ENCODE data around the gene TAF1A. TPM values are rescaled to one million over a fixed set of nuclear protein-coding genes. Genes with fewer than 3 reads are reported as not detected.
"Not testable (repeated sequence)": the region's sequence is repeated elsewhere in the genome, so short reads cannot be mapped to it uniquely, and the experiment has no call there.

TAF1A gene
- total and polyA plus RNA-seq, 7 donors = 0.92 to 7.2 (median 3.3) TPM

- H3K27ac ChIP-seq = peak overlapping the region; percentile 73 to 83 (median 80)
- intact Hi-C loops (cut with DNase I) = loop anchor here (2.0 kb wide), 2 partner anchors 27 to 95 kb away; partner anchors contain the start of genes AIDA and BROX
- H3K4me3 ChIP-seq = peak overlapping the region; percentile 35 to 100 (median 98)
- peaks cover 0 to 20% (median 15%) of the 10 kb centered on the region in 4 donors for H3K4me1 ChIP-seq
- WGBS, 2 donors = 2 to 4% methylated on average over 34 to 37 of the region's 37 CpGs
- TF ChIP-seq EP300 (IDR thresholded peaks at IDR 0.05) (no peak), POLR2AphosphoS5 (IDR thresholded peaks at IDR 0.05) (peak; percentile 45 to 74 (median 56)), POLR2A (IDR thresholded peaks at IDR 0.05) (peak; percentile 11 to 21)
- TF ChIP-seq, protein P1, sequence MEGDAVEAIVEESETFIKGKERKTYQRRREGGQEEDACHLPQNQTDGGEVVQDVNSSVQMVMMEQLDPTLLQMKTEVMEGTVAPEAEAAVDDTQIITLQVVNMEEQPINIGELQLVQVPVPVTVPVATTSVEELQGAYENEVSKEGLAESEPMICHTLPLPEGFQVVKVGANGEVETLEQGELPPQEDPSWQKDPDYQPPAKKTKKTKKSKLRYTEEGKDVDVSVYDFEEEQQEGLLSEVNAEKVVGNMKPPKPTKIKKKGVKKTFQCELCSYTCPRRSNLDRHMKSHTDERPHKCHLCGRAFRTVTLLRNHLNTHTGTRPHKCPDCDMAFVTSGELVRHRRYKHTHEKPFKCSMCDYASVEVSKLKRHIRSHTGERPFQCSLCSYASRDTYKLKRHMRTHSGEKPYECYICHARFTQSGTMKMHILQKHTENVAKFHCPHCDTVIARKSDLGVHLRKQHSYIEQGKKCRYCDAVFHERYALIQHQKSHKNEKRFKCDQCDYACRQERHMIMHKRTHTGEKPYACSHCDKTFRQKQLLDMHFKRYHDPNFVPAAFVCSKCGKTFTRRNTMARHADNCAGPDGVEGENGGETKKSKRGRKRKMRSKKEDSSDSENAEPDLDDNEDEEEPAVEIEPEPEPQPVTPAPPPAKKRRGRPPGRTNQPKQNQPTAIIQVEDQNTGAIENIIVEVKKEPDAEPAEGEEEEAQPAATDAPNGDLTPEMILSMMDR (IDR thresholded peaks at IDR 0.05) = no peak
- H3K9me3 ChIP-seq = no peaks in the 10 kb centered on the region
- peaks cover 0 to 11% (median 0%) of the 10 kb centered on the region in 4 donors for H3K36me3 ChIP-seq
- peak; percentile 98 for DNase-seq
- no peaks in the 10 kb centered on the region for H3K27me3 ChIP-seq
Observed at GRCh38 chr1:222617367-222617951, 27.7 kb upstream of the TAF1A start.

DNA sequence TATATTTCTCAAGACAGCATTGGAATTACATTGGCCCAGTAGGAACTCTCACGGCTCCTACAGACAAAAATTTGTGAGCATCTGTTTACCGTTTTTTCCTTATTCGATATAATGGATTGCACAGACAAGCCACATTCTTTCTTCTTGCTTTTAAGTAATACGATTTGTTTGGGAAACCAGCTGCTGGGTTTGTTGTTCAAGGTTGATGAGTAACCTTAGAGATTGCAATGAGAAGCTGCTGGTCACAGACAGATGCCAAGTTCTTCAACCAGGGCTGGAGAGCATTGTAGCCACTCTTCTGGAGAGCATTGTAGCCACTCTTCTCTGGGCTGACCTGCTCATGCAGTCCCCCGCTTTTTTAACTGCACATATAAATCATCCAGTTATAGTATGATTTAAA is 26.8 kb upstream of the TAF1A start:
- no peak for DNase-seq
- Histone ChIP-seq H3K27ac (peak overlapping the region in 2 of 4 donors; percentile 81 to 83), H3K27me3 (no peaks in the 10 kb centered on the region), H3K4me3 (no peak overlapping the region), H3K4me1 (peaks cover 0 to 20% (median 15%) of the 10 kb centered on the region in 4 donors), H3K9me3 (no peaks in the 10 kb centered on the region), H3K36me3 (peaks cover 0 to 4% (median 0%) of the 10 kb centered on the region in 4 donors)
- TF ChIP-seq POLR2AphosphoS5 (IDR thresholded peaks at IDR 0.05) = peak in 1 of 4 donors; percentile 16
- TF ChIP-seq EP300 (IDR thresholded peaks at IDR 0.05) = no peak
- intact Hi-C loops (cut with DNase I) = loop anchor here (2.0 kb wide), 2 partner anchors 26 to 96 kb away; partner anchors contain the start of genes AIDA and BROX
- WGBS, 2 donors = 58 to 76% methylated on average over 5 of the region's 5 CpGs

- 7 to 48% methylated on average over 1 of the region's 1 CpG for WGBS, 2 donors
- TF ChIP-seq, protein P1 (IDR thresholded peaks at IDR 0.05) = no peak
- no peak for TF ChIP-seq POLR2AphosphoS5 (IDR thresholded peaks at IDR 0.05)
- TF ChIP-seq EP300 (IDR thresholded peaks at IDR 0.05) = no peak
- no peak for TF ChIP-seq POLR2A (IDR thresholded peaks at IDR 0.05)
- no peaks in the 10 kb centered on the region for H3K36me3 ChIP-seq
- no peaks in the 10 kb centered on the region for H3K9me3 ChIP-seq
- no peak overlapping the region for H3K4me3 ChIP-seq
- no peak overlapping the region for H3K27ac ChIP-seq
- intact Hi-C loops (cut with DNase I) = no loop called here
- peaks cover 0 to 7% (median 4%) of the 10 kb centered on the region in 4 donors for H3K4me1 ChIP-seq
- DNase-seq = no peak
- no peaks in the 10 kb centered on the region for H3K27me3 ChIP-seq
Observed at GRCh38 chr1:222613627-222614026, 23.9 kb upstream of the TAF1A start.

DNA sequence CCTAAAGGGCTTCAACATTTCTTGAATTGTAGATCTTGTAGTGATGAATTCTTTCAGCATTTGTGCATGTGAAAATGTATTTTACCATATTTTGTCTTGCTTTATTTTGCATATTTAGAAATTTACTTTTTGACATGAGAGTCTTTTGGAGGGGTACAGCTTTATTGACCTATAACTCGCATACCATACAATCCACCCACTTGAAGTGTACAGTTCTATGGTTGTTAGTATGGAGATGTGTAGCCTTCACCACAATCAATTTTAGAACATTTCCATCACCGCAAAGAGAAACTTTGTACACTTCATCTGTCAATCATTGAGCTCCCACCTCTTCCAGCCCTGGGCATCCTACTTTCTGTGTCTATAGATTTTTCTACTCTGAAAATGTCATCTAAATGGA is 21.0 kb upstream of the TAF1A start:
- Histone ChIP-seq H3K36me3 (no peaks in the 10 kb centered on the region), H3K27me3 (no peaks in the 10 kb centered on the region), H3K4me3 (no peak overlapping the region), H3K27ac (no peak overlapping the region), H3K4me1 (no peaks in the 10 kb centered on the region), H3K9me3 (no peaks in the 10 kb centered on the region)
- no peak for DNase-seq
- intact Hi-C loops (cut with DNase I) = no loop called here
- no peak for TF ChIP-seq EP300 (IDR thresholded peaks at IDR 0.05)
- TF ChIP-seq, protein P1 (IDR thresholded peaks at IDR 0.05) = no peak
- no peak for TF ChIP-seq POLR2A (IDR thresholded peaks at IDR 0.05)
- no peak for TF ChIP-seq POLR2AphosphoS5 (IDR thresholded peaks at IDR 0.05)
- 97% methylated on average over 2 of the region's 2 CpGs for WGBS, 2 donors

GRCh38 chr1:222609111-222609510 is 19.4 kb upstream of the TAF1A start:
- H3K27ac ChIP-seq; DNase-seq; H3K36me3 ChIP-seq; intact Hi-C loops (cut with DNase I); H3K4me1 ChIP-seq; H3K4me3 ChIP-seq; H3K27me3 ChIP-seq; H3K9me3 ChIP-seq: not testable (repeated sequence)
- 47 to 61% methylated on average over 1 of the region's 1 CpG for WGBS, 2 donors

DNA sequence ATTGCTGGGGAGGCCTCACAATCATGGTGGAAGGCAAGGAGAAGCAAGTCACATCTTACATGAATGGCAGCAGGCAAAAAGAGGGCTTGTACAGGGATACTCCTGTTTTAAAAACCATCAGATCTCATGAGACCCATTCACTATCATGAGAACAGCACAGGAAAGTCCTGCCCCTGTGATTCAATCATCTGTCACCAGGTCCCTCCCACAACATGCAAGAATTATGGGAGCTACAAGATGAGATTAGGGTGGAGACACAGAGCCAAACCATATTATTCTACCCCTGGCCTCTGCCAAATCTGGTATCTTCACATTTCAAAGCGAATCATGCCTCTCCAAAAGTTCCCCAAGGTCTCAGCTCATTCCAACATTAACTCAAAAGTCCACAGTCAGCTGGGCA is 17.0 kb upstream of the TAF1A start:
- Histone ChIP-seq H3K27ac (no peak overlapping the region), H3K9me3 (no peaks in the 10 kb centered on the region), H3K36me3 (no peaks in the 10 kb centered on the region), H3K27me3 (no peaks in the 10 kb centered on the region), H3K4me3 (no peak overlapping the region), H3K4me1 (no peaks in the 10 kb centered on the region)
- intact Hi-C loops (cut with DNase I) = no loop called here
- TF ChIP-seq POLR2AphosphoS5 (IDR thresholded peaks at IDR 0.05) = no peak
- TF ChIP-seq, protein P1 (IDR thresholded peaks at IDR 0.05) = no peak
- whole genome bisulfite sequencing, 2 donors = 94 to 95% methylated on average over 1 of the region's 1 CpG
- DNase-seq = no peak

All from sigmoid colon (tissue), 7 donors.